Umbilical cord (tissue), 2 donors: ENCODE results near the gene PRKAG3. TPM values are rescaled to one million over a fixed set of nuclear protein-coding genes. Genes with fewer than 3 reads are reported as not detected.
"Not testable (repeated sequence)": the region's sequence is repeated elsewhere in the genome, so short reads cannot be mapped to it uniquely, and the experiment has no call there.

ENCODE experiments used
- DNase-seq: peaks from one replicate; pipeline ENCODE4 v3.0.0-alpha.2; 2015; ENCODE audit warnings: low spot score
- total RNA-seq: library from RNA; depleted of rRNA; stranded (reverse); fragments of >200 nt; gene quantifications from one replicate; pipeline ENCODE4 v1.2.3, GENCODE V29; 2014; ENCODE audit warnings: low replicate concordance; ENCODE audit not compliant: insufficient read depth

The PRKAG3 gene
- total RNA-seq, 1 donor from 2014 or later: not detected

DNA sequence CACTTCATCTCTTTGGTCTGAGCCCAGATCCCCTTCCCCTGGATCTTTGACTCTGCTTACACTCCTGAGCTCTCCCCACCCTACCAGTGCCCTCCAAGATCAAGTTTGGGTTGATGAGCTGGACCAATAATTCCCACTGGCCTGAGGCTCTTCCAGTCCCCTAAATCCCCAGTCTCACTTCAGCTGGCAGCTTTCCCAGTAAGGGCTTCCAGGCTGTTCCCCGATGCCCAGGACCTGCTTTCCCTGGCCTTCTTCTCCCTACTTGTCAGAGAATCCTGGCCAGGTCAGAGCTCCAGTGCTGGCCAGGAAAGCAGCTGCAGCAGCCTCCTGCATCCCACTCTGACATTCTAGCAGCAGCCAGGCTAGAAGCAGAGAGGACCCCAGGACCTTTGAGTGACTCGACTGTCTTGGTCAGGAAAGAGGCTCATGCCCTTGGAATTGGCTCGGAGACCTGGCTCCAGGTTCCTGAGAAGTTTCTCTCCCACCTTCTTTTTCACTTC, 31.5 kb upstream of the PRKAG3 start:
- no peak for DNase-seq

DNA sequence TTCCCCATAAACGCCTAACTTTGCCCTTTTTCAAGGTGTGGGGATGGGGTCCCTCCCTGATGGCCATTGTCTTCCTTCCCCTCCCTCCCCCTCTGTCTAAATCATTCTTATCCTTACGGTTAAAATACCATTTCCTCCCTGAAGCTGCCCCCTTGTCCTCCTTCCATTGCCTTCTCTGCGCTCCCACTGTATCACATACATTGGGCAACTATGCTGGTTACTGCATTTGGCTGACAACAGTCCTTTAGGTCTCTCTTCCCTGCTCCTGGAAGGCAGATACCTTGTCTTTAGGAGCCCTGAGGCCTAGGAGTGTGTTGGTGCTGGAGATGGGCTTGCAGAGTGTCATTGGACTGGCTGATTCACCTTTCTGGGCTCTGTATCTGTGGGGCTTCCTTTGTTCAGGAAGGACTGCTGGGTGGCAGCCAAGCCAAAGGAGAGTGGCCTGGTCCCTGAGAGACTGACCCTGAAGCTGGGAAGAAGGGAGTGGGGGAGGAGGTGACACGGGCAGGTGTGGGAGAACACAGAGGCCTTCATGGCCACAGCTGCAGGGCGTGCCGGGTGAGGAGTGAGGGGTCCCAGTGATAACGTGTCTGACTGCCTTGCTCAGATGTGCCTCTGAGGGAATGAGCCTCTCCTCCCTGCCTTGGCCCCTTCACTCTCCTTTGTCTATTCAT, 30.2 kb upstream of the PRKAG3 start:
- no peak for DNase-seq

DNA sequence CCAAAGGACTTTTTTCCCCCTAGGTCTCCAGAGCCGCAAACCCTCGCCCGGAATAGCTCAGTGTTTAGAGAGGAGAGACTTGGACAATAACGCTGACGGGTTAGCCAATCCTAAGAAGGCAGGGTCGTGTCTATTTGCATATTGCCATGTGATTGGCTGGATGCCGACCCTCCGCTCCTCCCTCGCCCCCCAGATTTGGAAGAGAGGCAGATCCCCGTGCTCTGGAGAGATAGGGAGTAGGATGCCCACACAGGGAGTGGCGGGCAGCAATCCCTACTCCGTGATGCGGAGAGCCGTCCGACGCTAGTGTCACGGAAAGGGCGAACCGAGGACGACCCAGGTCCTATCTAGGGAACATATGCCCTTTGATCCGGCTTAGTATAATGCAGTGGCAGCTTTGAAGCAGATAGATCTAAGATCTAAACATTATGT, 29.4 kb upstream of the PRKAG3 start:
- DNase-seq: peak; percentile 94

DNA sequence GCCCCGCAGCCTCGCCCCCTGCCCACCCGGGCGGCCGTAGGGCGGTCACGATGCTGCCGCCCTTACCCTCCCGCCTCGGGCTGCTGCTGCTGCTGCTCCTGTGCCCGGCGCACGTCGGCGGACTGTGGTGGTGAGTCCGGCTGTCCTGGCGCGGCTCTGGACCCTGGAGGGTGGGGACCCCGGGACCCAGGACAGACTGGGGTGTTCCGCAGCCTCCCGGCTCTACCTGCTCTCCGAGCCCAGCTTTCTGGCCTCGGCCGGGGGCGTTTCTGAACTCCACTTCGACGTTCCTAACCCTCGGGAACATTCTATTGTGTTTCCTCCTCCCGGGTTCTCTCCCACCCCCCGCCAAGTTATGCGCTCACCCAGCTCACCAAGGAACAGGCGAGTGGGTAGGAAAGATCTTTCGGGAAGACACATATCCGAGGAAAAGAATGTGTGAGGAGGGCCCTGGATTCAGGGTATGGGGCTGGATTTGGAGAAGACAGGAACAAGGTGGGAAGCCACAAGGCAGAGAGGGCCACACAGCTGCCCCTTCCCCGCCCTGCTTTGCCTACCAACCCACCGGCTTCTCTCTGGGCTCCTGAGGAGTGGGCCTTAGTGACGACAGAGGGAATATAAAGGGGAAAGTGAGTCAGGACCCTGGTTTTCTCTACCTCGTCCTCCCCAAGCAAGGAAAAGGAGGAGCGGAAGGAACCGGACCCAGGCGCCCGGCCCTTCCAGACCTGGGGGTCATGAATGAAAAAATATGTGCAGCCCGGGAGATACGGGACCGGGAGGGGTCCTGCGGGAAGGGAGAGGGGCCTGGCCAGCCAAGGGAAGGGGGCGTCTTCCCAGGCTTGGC, 28.6 kb upstream of the PRKAG3 start:
- no peak for DNase-seq

DNA sequence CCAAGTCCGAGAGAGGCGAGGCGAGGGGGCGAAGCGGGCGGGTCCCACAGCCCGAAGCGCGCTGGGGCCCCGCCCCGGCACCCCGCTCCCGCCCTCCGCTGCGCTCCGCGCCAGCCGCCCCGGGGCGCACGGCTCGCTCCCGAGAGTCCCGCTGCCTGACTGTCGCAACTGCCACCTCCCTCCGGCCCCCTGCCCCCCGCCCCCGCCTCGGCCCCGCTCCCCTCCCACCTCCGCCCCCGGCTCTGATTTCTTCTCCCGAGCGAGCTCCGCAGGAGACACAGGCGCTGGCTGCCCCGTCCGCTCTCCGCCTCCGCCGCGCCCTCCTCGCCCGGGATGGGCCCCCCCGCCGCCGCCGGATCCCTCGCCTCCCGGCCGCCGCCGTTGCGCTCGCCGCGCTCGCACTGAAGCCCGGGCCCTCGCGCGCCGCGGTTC, 28.0 kb upstream of the PRKAG3 start, which contains the start of gene WNT6:
Gene WNT6 (plus strand): TSS at position 250 of the 432 bp plus-strand sequence. CDS start 233 bp downstream, outside the sequence.
- DNase-seq: no peak

DNA sequence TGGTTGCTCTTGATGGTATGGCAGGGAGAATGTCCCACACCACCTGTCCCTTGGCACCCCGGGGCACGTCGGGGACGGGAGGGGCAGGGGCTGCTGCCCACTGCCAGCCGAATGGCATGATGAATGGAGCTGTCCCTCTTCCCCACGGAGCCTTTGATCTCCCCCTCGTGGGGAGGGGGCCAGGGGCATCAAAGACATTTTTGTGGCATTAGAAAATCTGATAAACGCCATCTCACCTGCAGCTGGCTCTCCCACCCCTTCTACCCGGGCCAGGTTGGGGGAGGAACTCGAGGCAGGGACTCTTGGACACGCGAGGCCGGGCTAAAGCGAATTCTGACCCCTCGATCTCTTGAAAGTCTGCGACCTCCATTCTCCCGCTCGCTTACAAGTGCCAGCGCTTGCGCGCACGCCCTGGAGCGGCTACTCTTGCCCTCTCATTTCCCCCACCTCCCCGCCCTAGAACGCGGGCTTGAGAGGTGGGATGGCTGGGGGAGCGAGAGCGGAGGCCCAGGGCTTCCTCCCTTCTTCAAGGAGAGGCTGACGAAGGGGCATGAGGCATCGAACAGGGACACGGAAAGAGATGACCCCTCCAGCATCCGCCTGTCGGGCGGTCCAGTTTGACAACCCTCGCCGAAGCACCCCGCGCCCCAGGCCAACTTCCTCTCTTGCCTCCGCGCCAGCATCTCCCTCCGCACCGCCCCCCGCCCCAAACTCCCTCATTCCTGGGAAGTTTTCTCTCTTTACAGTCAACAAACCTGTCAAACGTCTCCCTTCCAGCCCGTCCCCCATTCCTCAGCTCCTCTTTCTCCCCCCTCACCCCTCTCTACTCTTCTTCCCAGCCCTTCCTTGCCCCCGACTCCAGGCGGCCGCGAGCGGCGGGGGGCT, 27.3 kb upstream of the PRKAG3 start:
- DNase-seq: no peak

DNA sequence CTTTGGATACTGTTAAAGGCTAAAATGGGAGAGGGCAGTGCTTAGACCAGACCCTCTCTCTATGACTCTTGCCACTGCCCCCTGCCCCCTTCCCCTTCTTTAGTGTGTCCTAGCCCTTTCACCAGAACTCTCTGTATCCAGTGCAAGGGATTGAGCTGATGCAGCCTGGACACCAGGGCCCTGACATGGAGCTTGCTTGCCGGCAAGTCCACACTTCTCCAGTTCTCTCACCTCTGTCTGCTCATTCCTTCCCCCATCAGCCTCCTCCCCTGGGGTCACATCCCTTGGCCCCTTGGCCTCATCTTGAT, 26.5 kb upstream of the PRKAG3 start:
- DNase-seq: no peak

DNA sequence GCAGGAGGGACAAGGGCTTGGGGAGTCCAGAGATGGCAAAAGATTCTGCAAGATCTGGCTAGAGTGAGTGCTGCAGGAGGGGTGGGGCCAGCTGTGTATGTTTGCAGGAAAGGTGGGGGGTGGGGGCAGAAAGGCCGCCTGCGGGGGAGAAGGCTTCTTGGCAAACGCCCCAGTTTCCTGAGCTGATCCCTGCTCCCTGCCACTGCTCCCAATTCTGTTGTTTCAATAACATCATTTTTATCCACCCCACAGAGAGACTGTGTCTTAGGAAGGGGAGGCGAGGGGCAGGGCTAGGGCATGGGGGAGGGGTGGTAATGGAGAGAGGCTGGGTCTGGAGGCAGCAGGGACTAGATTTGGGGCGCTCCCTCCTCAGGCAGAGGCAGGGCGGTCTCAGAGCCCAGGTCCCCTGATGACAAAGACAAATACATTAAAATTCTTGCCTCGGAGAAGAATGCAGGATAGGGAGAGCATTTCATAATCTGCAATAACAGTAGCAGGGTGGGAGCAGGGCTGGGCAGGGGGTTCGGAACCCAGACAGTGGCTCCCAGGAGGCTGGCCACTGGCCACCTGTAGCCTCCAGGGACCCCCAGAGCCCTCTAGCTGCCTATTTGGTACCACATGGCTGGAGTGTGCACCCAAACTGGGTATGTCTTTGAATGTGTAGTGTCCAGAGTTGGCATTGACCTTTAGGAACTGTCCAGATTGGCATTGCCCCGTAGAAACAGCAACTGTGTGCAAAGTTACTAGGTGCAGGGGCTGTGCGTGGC, 26.0 kb upstream of the PRKAG3 start:
- no peak for DNase-seq

DNA sequence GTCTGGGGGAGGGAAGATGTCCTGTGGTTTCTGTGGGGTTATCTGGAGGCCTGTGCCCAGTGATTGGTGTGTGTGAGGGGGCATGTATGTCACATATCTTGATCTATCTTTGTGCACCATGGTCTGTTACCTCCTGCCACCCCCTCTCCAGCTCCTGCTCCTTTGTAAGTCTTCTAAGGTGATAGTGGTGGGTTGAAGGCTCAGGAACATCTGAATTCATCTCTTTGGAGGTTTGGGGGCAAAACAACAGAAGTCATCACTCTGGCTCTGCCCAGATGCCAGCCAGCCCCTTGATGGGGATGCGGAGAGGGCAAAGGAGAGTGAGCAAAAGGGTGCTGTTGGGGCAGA, 25.3 kb upstream of the PRKAG3 start:
- no peak for DNase-seq

DNA sequence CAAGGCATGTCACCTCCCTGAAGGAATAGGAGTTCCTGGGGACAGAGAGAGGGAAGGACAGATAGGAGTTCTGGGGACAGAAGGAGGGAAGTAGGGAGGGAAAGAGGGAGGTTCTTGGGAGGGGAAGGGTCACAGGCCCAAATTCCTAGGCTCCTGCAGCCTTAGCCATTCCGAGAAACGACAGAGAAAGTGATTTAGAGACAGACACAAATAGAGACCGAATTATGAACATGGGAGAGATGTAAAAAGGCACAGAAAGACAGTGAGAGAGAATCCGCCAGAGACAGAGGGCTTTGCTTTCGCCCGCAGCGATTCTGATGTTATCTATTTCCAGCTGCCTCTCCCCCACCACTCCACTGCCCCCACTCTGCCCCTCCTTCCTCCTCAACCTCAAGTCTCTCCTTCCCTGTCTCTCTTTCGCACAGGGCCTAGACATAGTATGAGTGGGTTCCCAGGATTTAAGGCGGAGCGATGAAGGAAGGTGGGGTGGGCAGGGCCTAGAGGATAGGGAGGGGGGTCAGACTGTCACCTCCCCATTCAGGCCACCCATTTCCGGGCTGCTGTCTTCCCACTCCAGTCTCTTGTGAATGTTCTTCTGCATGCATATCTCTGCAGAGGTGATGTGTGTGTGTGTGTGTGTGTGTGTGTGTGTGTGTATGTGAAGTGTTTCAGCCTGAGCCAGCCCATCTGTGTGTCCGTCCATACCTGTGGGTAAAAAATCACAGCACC, 24.7 kb upstream of the PRKAG3 start:
- peak; percentile 66 for DNase-seq

DNA sequence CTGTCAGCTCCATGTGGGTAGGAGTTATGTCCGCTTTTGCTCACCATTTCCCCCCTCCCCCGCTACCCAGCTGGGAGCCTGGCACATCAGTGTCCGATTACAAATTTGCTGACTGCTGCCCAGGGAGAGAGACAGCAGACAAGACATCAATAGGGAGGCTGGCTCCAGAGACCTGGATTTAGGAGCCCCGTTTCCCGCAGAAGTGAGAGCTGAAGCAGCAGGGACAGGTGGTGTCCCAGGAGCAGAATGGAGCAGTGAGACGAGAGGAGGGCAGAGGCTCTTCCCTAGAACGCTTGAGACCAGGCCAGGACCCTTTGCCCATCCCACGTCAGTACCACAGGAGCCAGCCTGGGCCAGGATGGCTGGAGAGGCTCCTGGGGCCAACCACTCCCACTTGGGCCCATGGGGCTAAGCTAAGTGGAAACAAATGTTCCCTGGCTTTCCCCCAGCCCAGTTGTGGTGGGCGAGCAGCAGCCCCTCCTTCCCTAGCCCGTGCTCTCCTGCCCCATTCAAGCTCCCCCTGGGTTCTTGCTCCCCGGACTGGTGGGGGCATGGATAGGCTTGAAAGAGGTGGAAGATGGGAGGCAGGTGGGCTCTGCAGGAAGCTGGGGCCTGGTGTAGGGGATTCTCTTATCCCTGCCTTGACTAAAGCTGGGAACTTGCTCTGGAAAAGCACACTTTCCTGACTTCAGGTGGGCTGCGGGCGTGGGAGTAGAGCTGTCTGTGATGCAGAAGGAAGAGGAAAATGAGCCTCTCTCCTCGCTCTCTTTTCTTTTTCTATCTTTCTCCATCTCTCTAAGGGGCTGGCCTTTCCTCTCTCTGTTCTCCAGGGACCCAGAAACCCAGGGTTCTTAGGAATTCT, 23.9 kb upstream of the PRKAG3 start:
- DNase-seq: no peak

DNA sequence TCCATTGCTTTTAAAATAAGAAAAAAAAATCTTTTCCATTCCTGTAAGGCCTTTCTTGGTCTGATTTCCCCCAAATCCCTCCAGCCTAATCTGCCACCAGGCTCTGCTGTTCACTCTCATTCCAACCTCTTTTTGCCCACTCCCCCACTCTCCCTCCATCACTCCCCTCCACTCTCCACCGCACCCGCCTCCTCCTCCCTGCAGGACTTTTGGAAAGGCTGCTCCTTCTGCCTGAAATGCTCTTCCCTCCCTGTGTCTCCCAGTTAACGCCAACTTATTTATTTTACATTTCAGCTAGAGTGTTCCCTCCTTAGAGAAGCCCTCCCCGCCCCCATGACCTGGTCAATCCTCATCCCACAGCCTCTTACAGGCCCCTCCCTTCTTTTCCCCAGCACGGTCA, 23.3 kb upstream of the PRKAG3 start:
- no peak for DNase-seq

DNA sequence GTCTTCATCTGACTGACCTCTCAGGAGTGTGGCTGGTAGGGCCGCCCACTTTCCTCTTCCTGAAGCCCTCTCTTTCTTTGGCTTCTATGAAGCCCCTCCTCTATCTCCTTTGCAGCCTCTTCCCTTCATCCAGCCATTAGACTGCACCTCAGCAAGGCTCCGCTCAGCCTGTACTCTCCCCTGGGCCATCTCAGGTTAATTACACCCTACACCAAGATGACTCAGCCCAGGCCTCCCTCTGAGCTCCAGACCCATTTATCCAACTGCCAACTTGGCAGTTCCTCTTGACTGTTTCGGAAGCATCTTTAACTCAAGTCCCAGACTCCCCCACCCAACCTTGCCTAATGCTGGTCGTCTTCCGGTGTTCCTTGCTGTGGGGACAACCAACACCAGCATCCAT, 22.2 kb upstream of the PRKAG3 start:
- no peak for DNase-seq

DNA sequence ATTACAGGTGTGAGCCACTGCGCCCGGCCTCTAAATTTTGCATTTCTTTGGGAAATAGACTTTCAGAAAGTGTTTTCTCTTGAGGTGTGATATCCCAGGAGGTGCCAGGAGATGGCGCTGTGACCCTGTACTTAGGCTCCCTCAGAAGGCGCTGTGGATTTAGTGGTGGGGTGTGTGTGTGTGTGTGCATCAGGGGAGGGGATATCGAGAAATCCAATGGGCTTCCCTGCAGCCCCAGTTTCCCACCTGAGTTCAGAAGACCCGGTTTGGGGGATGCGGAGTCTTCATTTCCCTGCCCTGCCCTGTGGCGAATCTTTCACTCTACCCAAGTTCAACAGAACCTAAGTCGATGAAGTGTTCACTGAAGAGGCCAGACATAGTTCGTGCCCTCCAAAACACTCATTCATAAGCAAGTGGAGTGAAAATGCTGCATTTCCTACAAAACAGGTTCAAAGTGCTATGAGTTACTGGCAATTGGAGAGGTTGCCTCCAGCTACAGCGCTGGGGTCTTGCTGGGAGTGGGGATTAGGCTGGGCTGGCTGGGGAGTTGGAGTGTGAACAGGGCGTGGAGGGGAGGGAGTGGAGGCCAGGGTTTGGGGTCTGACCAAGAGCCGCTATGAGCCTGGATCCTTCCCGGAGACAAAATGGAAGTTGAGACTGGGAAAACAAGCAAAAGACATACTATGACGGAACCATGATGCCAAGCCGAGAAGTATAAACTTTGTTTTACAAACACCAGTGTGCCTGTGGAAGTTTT, 21.5 kb upstream of the PRKAG3 start:
- peak; percentile 58 for DNase-seq

DNA sequence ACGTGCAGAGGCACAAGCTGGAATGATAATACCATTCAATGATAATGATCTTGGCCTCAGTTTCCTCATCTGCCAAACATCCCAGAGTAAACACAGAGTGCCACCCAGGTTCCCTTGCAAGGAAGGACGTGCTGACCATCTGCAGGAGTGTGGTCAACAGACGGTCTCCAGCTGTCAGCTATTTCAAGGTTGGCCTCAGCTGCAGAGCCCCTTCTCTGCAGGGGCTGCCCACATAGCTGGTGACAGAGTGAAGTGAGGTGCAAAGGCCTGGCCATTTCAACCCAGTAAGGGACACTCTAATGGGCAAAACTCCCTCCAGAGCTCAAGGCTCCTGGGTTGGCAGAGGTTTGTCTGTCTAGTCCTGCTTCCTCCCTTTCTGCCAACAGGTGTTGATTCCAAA, 19.7 kb upstream of the PRKAG3 start:
- no peak for DNase-seq

DNA sequence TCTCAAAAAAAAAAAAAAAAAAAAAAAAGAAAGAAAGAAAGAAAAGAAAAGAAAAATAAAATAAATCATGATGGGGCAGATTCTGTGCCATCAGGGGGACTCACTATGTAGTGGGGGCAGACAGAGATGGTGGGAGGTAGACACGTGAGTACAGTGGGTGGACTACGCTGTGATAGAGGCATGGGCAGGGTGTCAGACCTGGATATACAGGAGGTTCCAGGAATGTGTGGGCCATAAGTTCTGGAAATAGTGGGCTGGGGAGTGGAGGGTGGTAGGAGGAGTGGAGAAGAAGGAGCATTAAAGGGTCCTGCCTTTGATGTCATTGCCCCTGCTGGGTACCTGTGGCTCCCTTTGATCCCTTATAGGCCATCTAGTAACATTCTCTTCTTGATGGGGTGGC, 19.2 kb upstream of the PRKAG3 start:
- no peak for DNase-seq

DNA sequence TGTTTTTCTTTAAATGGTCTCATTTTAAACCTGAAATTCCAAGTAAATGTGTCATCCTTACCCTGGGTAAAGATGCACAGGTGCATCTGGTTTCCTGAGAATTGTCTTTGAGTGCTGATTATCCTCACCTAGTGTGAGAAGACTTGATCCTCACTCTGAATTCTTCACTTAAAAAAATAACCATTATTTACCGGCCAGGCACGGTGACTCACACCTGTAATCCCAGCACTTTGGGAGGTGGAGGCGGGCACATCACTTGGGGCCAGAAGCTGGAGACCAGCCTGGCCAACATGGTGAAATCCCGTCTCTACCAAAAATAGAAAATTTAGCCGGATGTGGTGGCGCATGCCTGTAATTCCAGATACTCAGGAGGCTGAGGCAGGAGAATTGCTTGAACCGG, 18.1 kb upstream of the PRKAG3 start:
- no peak for DNase-seq

DNA sequence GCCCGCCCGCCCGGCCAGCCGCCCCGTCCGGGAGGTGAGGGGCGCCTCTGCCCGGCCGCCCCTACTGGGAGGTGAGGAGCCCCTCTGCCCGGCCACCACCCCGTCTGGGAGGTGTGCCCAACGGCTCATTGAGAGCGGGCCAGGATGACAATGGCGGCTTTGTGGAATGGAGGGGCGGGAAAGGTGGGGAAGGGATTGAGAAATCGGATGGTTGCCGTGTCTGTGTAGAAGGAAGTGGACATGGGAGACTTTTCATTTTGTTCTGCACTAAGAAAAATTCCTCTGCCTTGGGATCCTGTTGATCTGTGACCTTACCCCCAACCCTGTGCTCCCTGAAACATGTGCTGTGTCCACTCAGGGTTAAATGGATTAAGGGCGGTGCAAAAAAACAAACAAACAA, 15.4 kb upstream of the PRKAG3 start:
- DNase-seq: not testable (repeated sequence)

DNA sequence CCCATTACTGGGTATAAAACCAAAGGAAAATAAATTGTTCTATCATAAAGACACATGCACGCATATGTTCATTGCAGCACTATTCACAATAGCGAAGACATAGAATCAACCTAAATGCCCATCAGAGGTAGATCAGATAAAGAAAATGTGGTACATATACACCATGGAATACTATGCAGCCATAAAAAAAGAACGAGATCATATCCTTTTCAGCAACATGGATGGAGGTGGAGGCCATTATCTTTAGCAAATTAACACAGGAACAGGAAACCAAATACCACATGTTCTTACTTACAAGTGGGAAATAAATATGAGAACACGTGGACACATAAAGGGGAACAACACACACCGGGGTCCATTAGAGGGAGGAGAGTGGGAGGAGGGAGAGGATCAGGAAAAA, 12.7 kb upstream of the PRKAG3 start:
- DNase-seq: not testable (repeated sequence)
